Sigmoid colon (tissue), 7 donors: ENCODE data around the gene UMPS. TPM values are rescaled to one million over a fixed set of nuclear protein-coding genes. Genes with fewer than 3 reads are reported as not detected.
"Not testable (repeated sequence)": the region's sequence is repeated elsewhere in the genome, so short reads cannot be mapped to it uniquely, and the experiment has no call there.

Experiments
- DNase-seq: peaks from one replicate; pipeline ENCODE4 v3.0.0-alpha.2; 2019
- H3K27ac ChIP-seq, 4 donors: fragments of 200-600 bp; sonication (generic); one replicate each; pipeline ENCODE4 v1.5.1; 2016 to 2019; ENCODE audit warnings: mild to moderate bottlenecking in 1 of 4
- H3K27me3 ChIP-seq, 3 donors: fragments of 200-600 bp; sonication (generic); one replicate each; pipeline ENCODE4 v1.5.1; 2019; ENCODE audit warnings: mild to moderate bottlenecking in 1 of 3
- H3K36me3 ChIP-seq, 4 donors: fragments of 200-600 bp; sonication (generic); one replicate each; pipeline ENCODE4 v1.5.1; 2016 to 2019
- H3K4me1 ChIP-seq, 4 donors: fragments of 200-600 bp; sonication (generic); one replicate each; pipeline ENCODE4 v1.5.1; 2017 to 2019
- H3K4me3 ChIP-seq, 4 donors: fragments of 200-600 bp; sonication (generic); one replicate each; pipeline ENCODE4 v1.5.1; 2017 to 2019; ENCODE audit warnings: mild to moderate bottlenecking in 2 of 4, moderate library complexity in 1 of 4
- H3K9me3 ChIP-seq, 4 donors: fragments of 200-600 bp in 3 of 4; sonication (generic) in 3 of 4; one replicate each; pipeline versions ENCODE4 v1.5.1 to v1.6.1; 2013 to 2019
- EP300 ChIP-seq, 4 donors: sonication (generic); formaldehyde crosslinking; IDR thresholded peaks; one replicate each; pipeline ENCODE4 v1.6.1; 2017; ENCODE audit warnings: antibody characterized with exemption in 4 of 4
- POLR2A ChIP-seq, 2 donors: fragments of 450-650 bp; IDR thresholded peaks; one replicate each; pipeline ENCODE4 v1.6.1; 2016; ENCODE audit warnings: antibody characterized with exemption in 2 of 2, mild to moderate bottlenecking in 2 of 2, moderate library complexity in 2 of 2
- POLR2AphosphoS5 ChIP-seq, 4 donors: sonication (generic); formaldehyde crosslinking; IDR thresholded peaks; one replicate each; pipeline ENCODE4 v1.6.1; 2017; ENCODE audit warnings: antibody characterized with exemption in 4 of 4
- WGBS, 2 donors: extraction: QIAGEN DNeasy Blood & Tissue Kit; methylation state at CpG; one replicate each; pipeline ENCODE4 v1.1.7; 2013; 5-methylcytosine and 5-hydroxymethylcytosine counted together
- intact Hi-C: fragments of 100-400 bp; cut with DNase I; formaldehyde crosslinking; loops from one replicate; pipeline ENCODE4 v1.15.1; 2023
- polyA plus RNA-seq, 3 donors: library from polyadenylated mRNA; stranded (reverse); fragments of 200-250 nt; gene quantifications; one replicate each; pipeline ENCODE4 v1.2.3, GENCODE V29; 2013
- total RNA-seq, 4 donors: library from RNA; depleted of rRNA; stranded (reverse); fragments of >200 nt; gene quantifications; one replicate each; pipeline ENCODE4 v1.1.0, GENCODE V29; 2016
- TF ChIP-seq, protein P1 (sequence below), 4 experiments: fragments of 450-650 bp in 3 of 4; fragments of 200-600 bp in 1 of 4; IDR thresholded peaks; one replicate each; pipeline ENCODE4 v1.5.1; 2016 to 2019; ENCODE audit warnings: antibody characterized with exemption in 4 of 4, mild to moderate bottlenecking in 3 of 4, moderate library complexity in 2 of 4
- donor health status: healthy with polysubstance abuse.
- donor health status: Bipolar disorder and iron deficiency.
- donor health status: healthy.

Gene UMPS
- total and polyA plus RNA-seq, 7 donors, result 16.7 to 25.1 (median 20.3) TPM

DNA sequence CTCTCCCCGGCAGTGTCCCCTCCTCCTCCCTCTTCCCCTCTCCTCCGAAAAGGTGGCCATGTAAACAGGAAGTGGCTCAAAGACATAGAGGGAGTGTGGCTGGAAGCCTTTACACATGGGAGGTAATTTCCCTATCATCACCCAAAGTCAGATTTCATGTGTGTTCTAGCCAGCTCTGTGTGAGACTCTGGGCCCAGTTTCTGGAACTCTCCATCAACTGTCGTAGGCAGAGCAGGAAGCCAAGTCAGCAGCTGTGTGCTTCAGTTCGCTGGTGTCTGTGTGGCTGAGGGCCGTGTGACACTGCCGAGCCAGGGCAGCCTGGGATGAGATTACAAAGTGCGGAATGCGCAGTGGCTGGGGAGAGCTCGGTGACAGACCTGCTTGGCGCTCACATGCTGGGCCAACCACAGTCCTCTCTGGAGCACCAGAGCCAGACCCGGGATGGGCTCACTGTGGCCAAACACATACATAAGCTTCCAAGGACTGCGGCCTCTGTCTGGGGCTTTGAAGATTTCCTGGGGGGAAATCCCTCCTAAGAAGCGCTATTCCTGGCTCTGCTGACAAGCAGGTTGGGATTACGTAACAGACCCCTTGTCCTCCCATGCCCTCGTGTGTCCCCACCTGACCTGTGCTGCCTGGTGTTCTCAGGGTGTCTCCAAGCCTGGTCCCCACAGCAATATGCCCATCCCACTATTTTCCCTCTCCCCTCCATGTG lies 50.7 kb downstream of the UMPS start:
- 51 to 80% methylated on average over 15 of the region's 15 CpGs for WGBS, 2 donors
- peaks cover 0 to 69% (median 62%) of the 10 kb centered on the region in 4 donors for H3K4me1 ChIP-seq
- no peaks in the 10 kb centered on the region for H3K9me3 ChIP-seq
- peak overlapping the region; percentile 81 to 94 (median 92) for H3K27ac ChIP-seq
- H3K27me3 ChIP-seq, result no peaks in the 10 kb centered on the region
- H3K36me3 ChIP-seq, result no peaks in the 10 kb centered on the region
- intact Hi-C loops, result loop anchor here (5.0 to 10.0 kb wide), 2 partner anchors 56 to 274 kb away; partner anchors contain the start of gene HEG1
- peak overlapping the region in 1 of 4 donors; percentile 6 for H3K4me3 ChIP-seq
- peak; percentile 91 for DNase-seq
- TF ChIP-seq POLR2AphosphoS5 (IDR thresholded peaks at IDR 0.05), result peak; percentile 38 to 81 (median 52)
- TF ChIP-seq, protein P1, sequence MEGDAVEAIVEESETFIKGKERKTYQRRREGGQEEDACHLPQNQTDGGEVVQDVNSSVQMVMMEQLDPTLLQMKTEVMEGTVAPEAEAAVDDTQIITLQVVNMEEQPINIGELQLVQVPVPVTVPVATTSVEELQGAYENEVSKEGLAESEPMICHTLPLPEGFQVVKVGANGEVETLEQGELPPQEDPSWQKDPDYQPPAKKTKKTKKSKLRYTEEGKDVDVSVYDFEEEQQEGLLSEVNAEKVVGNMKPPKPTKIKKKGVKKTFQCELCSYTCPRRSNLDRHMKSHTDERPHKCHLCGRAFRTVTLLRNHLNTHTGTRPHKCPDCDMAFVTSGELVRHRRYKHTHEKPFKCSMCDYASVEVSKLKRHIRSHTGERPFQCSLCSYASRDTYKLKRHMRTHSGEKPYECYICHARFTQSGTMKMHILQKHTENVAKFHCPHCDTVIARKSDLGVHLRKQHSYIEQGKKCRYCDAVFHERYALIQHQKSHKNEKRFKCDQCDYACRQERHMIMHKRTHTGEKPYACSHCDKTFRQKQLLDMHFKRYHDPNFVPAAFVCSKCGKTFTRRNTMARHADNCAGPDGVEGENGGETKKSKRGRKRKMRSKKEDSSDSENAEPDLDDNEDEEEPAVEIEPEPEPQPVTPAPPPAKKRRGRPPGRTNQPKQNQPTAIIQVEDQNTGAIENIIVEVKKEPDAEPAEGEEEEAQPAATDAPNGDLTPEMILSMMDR (IDR thresholded peaks at IDR 0.05), result no peak
- peak in 2 of 4 donors; percentile 28 to 48 for TF ChIP-seq EP300 (IDR thresholded peaks at IDR 0.05)
- TF ChIP-seq POLR2A (IDR thresholded peaks at IDR 0.05), result no peak

GRCh38 chr3:124781476-124782376 lies 51.5 kb downstream of the UMPS start:
- no peaks in the 10 kb centered on the region for H3K9me3 ChIP-seq
- H3K27ac ChIP-seq, result peak overlapping the region; percentile 81 to 94 (median 92)
- TF ChIP-seq, protein P1 (IDR thresholded peaks at IDR 0.05), result no peak
- TF ChIP-seq POLR2AphosphoS5 (IDR thresholded peaks at IDR 0.05) (no peak), EP300 (IDR thresholded peaks at IDR 0.05) (no peak), POLR2A (IDR thresholded peaks at IDR 0.05) (no peak)
- H3K36me3 ChIP-seq, result no peaks in the 10 kb centered on the region
- H3K27me3 ChIP-seq, result no peaks in the 10 kb centered on the region
- DNase-seq, result no peak
- intact Hi-C loops, result loop anchor here (5.0 to 10.0 kb wide), 2 partner anchors 56 to 273 kb away; partner anchors contain the start of gene HEG1
- no peak overlapping the region for H3K4me3 ChIP-seq
- peaks cover 0 to 70% (median 65%) of the 10 kb centered on the region in 4 donors for H3K4me1 ChIP-seq
- WGBS, 2 donors, result 66 to 72% methylated on average over 8 of the region's 8 CpGs

- H3K9me3 ChIP-seq, DNase-seq, H3K27me3 ChIP-seq, H3K36me3 ChIP-seq, H3K4me3 ChIP-seq: not testable (repeated sequence)
- intact Hi-C loops, result loop anchor here (5.0 to 10.0 kb wide), 2 partner anchors 55 to 272 kb away; partner anchors contain the start of gene HEG1
- 89 to 93% methylated on average over 6 of the region's 6 CpGs for WGBS, 2 donors
- Histone ChIP-seq H3K4me1 (peaks cover 0 to 70% (median 68%) of the 10 kb centered on the region in 4 donors), H3K27ac (peak overlapping the region; percentile 81 to 94 (median 92))
Observed at GRCh38 chr3:124782377-124782712, 52.1 kb downstream of the UMPS start.

DNA sequence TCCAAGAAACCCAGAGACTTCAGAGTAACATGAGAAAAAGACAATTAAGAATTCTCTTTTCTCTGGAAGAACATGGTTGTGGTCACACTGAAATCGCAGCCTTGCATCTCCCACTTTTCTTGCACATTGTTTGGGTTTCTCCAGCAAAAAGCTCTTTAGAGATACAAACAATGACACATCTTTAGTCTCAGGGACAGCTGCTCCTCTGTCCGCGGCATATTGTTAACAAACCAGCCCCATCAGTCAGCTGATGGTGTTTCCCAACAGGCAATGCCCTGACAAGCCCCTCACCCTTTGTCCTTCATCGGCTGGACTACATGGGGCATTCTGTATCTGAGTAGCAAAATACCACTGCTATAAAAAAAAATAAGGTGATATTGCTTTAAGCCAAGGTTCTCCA lies 53.4 kb downstream of the UMPS start:
- no peak for DNase-seq
- Histone ChIP-seq H3K27me3 (no peaks in the 10 kb centered on the region), H3K9me3 (no peaks in the 10 kb centered on the region), H3K27ac (peak overlapping the region in 1 of 4 donors; percentile 82), H3K4me1 (peaks cover 0 to 69% (median 65%) of the 10 kb centered on the region in 4 donors), H3K36me3 (no peaks in the 10 kb centered on the region), H3K4me3 (no peak overlapping the region)
- TF ChIP-seq POLR2A (IDR thresholded peaks at IDR 0.05) (no peak), POLR2AphosphoS5 (IDR thresholded peaks at IDR 0.05) (no peak), EP300 (IDR thresholded peaks at IDR 0.05) (no peak)
- TF ChIP-seq, protein P1 (IDR thresholded peaks at IDR 0.05), result no peak
- intact Hi-C loops, result loop anchor here (5.0 to 10.0 kb wide), 2 partner anchors 54 to 271 kb away; partner anchors contain the start of gene HEG1
- WGBS, 2 donors, result 83 to 87% methylated on average over 4 of the region's 4 CpGs
